ENCODE results near the gene PAQR4.

Gene PAQR4

GRCh38 chr16:2948807-2949704 is 20.1 kb upstream of the PAQR4 start:
- no peak for DNase-seq (ENCODE audit: low read depth)
- no peak overlapping the region for H3K4me3 ChIP-seq (ENCODE audit: low read length)
- TF ChIP-seq CTCF (conservative IDR thresholded peaks at IDR 0.05; ENCODE audit: low read depth, low read length) = no peak

- no peak for TF ChIP-seq CTCF (conservative IDR thresholded peaks at IDR 0.05; ENCODE audit: low read depth, low read length)
- no peak overlapping the region for H3K4me3 ChIP-seq (ENCODE audit: low read length)
- DNase-seq (ENCODE audit: low read depth) = no peak
Measured at GRCh38 chr16:2949705-2950352, 19.3 kb upstream of the PAQR4 start.

GRCh38 chr16:2950353-2950724 is 18.8 kb upstream of the PAQR4 start:
- no peak overlapping the region for H3K4me3 ChIP-seq (ENCODE audit: low read length)
- DNase-seq (ENCODE audit: low read depth) = no peak
- TF ChIP-seq CTCF (conservative IDR thresholded peaks at IDR 0.05; ENCODE audit: low read depth, low read length) = no peak

GRCh38 chr16:2950773-2951172 is 18.4 kb upstream of the PAQR4 start:
- no peak for TF ChIP-seq CTCF (conservative IDR thresholded peaks at IDR 0.05; ENCODE audit: low read depth, low read length)
- DNase-seq (ENCODE audit: low read depth) = no peak
- no peak overlapping the region for H3K4me3 ChIP-seq (ENCODE audit: low read length)

GRCh38 chr16:2952679-2953078 is 16.5 kb upstream of the PAQR4 start:
- no peak for TF ChIP-seq CTCF (conservative IDR thresholded peaks at IDR 0.05; ENCODE audit: low read depth, low read length)
- no peak overlapping the region for H3K4me3 ChIP-seq (ENCODE audit: low read length)
- DNase-seq (ENCODE audit: low read depth) = no peak

- no peak for TF ChIP-seq CTCF (conservative IDR thresholded peaks at IDR 0.05; ENCODE audit: low read depth, low read length)
- no peak overlapping the region for H3K4me3 ChIP-seq (ENCODE audit: low read length)
- no peak for DNase-seq (ENCODE audit: low read depth)
Measured at GRCh38 chr16:2953706-2954627, 15.2 kb upstream of the PAQR4 start.

Data from retinal pigment epithelial cell (primary cell).